Measurements from ENCODE around the gene RGS8.

- TF ChIP-seq CTCF (IDR thresholded peaks at IDR 0.05): no peak
- no peak for TF ChIP-seq POLR2A (IDR thresholded peaks at IDR 0.05)
- TF ChIP-seq EP300 (IDR thresholded peaks at IDR 0.05): no peak
Measured at GRCh38 chr1:182682406-182682805, 2.0 kb downstream of the RGS8 start.
